Fibroblast of lung (primary cell): Measurements from ENCODE around the gene GDI2. TPM values are rescaled to one million over a fixed set of nuclear protein-coding genes. Genes with fewer than 3 reads are reported as not detected.

Experiments used
- DNase-seq, 2 donors: peaks; one replicate each; pipeline versions ENCODE4 v3.0.0 to v3.0.0-alpha.2; 2010; ENCODE audit warnings: low read depth in 2 of 2
- H2AFZ ChIP-seq: 2 replicates; pipeline ENCODE4 v1.5.1; 2012; ENCODE audit warnings: low read length, control low read depth, inconsistent platforms
- H3K27ac ChIP-seq: 2 replicates; pipeline ENCODE4 v1.5.1; 2011; ENCODE audit warnings: low read length, control low read depth; ENCODE audit not compliant: insufficient read depth
- H3K27me3 ChIP-seq: 2 replicates; pipeline ENCODE4 v1.5.1; 2011; ENCODE audit warnings: mild to moderate bottlenecking, low read length; ENCODE audit not compliant: control insufficient read depth, insufficient read depth
- H3K36me3 ChIP-seq: 2 replicates; pipeline ENCODE4 v1.5.1; 2011; ENCODE audit warnings: low read length; ENCODE audit not compliant: control insufficient read depth, insufficient read depth
- H3K4me1 ChIP-seq: 2 replicates; pipeline ENCODE4 v1.5.1; 2011; ENCODE audit warnings: low read length; ENCODE audit not compliant: control insufficient read depth, insufficient read depth; ENCODE audit errors: extremely low read depth
- H3K4me2 ChIP-seq: 2 replicates; pipeline ENCODE4 v1.5.1; 2011; ENCODE audit warnings: low read length, control low read depth; ENCODE audit not compliant: insufficient read depth; ENCODE audit errors: extremely low read depth
- H3K4me3 ChIP-seq, 4 experiments: fragments of 200-600 bp in 1 of 4; sonication (generic) in 1 of 4; replicated peaks in 1 of 4; 2 replicates each; pipeline ENCODE4 v1.5.1; 2011 to 2016; ENCODE audit warnings: low read length in 4 of 4, low read depth in 3 of 4, mild to moderate bottlenecking in 3 of 4, control low read depth in 2 of 4, inconsistent platforms in 1 of 4, mixed read lengths in 1 of 4; ENCODE audit not compliant: insufficient read depth in 1 of 4; ENCODE audit errors: control extremely low read depth in 1 of 4
- H3K79me2 ChIP-seq: 2 replicates; pipeline ENCODE4 v1.5.1; 2012; ENCODE audit warnings: mild to moderate bottlenecking, low read length, inconsistent platforms; ENCODE audit not compliant: control insufficient read depth, insufficient read depth
- H3K9ac ChIP-seq: 2 replicates; pipeline ENCODE4 v1.5.1; 2011; ENCODE audit warnings: mild to moderate bottlenecking, low read length, control low read depth; ENCODE audit not compliant: insufficient read depth
- H3K9me3 ChIP-seq: 2 replicates; pipeline ENCODE4 v1.5.1; 2012; ENCODE audit warnings: low read depth, low read length; ENCODE audit not compliant: control insufficient read depth, insufficient read depth
- H4K20me1 ChIP-seq: 2 replicates; pipeline ENCODE4 v1.5.1; 2011; ENCODE audit warnings: low read length; ENCODE audit not compliant: control insufficient read depth, insufficient read depth; ENCODE audit errors: extremely low read depth
- CTCF ChIP-seq, 2 donors: IDR thresholded peaks in 1 of 2; conservative IDR thresholded peaks in 1 of 2; 1 replicate in 1 of 2; 2 replicates in 1 of 2; pipeline ENCODE4 v1.5.1; 2011 to 2012; ENCODE audit warnings: low read length in 2 of 2, control low read depth in 1 of 2, inconsistent platforms in 1 of 2, low read depth in 1 of 2, mild to moderate bottlenecking in 1 of 2
- EZH2 ChIP-seq: IDR thresholded peaks from 2 replicates; pipeline ENCODE4 v1.5.1; 2012; ENCODE audit warnings: low read length, control low read depth, mild to moderate bottlenecking; ENCODE audit errors: missing control alignments
- polyA minus RNA-seq: library from RNA; depleted of rRNA, polyadenylated mRNA; stranded (reverse); fragments of >200 nt; gene quantifications from 2 replicates; pipeline ENCODE4 v1.2.3, GENCODE V29; 2011; ENCODE audit warnings: low replicate concordance
- polyA plus RNA-seq, 2 donors: library from polyadenylated mRNA; depleted of rRNA in 1 of 2; stranded (reverse) in 1 of 2; unstranded in 1 of 2; fragments of >200 nt; gene quantifications; 2 replicates each; pipeline ENCODE4 v1.2.1, GENCODE V29; 2011 to 2012; ENCODE audit warnings: missing spikeins in 1 of 2
- total RNA-seq: library from RNA; depleted of rRNA; stranded (reverse); fragments of >200 nt; gene quantifications from 2 replicates; pipeline ENCODE4 v1.2.1, GENCODE V29; 2014

GDI2 gene
- total RNA-seq (474 and 483 TPM in 2 replicates), polyA plus RNA-seq (287 and 291 TPM in 2 replicates), polyA minus RNA-seq (29.3 and 36.2 TPM in 2 replicates)
- polyA plus RNA-seq (2012): 212 and 215 TPM in 2 replicates

- H3K36me3 ChIP-seq: no peaks in the 10 kb centered on the region
- H3K4me1 ChIP-seq: no peaks in the 10 kb centered on the region
- no peak for TF ChIP-seq EZH2
- no peak for TF ChIP-seq CTCF (conservative IDR thresholded peaks at IDR 0.05 in 1 of 2, IDR thresholded peaks at IDR 0.05 in 1 of 2; ENCODE audit: low read depth in 1 of 2, low read length in 2 of 2)
Observed at GRCh38 chr10:5813341-5814109, at the start of gene GDI2. Gene GDI2 (minus strand): TSS chr10:5813434. CDS start chr10:5813258, 176 bp downstream.

GRCh38 chr10:5862360-5862961 lies 49.2 kb upstream of the GDI2 start:
- no peak overlapping the region for H3K9ac ChIP-seq
- no peaks in the 10 kb centered on the region for H3K79me2 ChIP-seq
- peak overlapping the region; percentile 69 for H3K27ac ChIP-seq
- no peaks in the 10 kb centered on the region for H4K20me1 ChIP-seq
- TF ChIP-seq CTCF (conservative IDR thresholded peaks at IDR 0.05 in 1 of 2, IDR thresholded peaks at IDR 0.05 in 1 of 2; ENCODE audit: low read depth in 1 of 2, low read length in 2 of 2) (no peak), EZH2 (no peak)
- H3K4me3 ChIP-seq: no peak overlapping the region
- H2AFZ ChIP-seq: no peak overlapping the region
- H3K36me3 ChIP-seq: no peaks in the 10 kb centered on the region
- no peak for DNase-seq
- H3K9me3 ChIP-seq: no peaks in the 10 kb centered on the region
- no peak overlapping the region for H3K4me2 ChIP-seq
- H3K27me3 ChIP-seq: no peaks in the 10 kb centered on the region
- H3K4me1 ChIP-seq: peaks cover 6% of the 10 kb centered on the region

More at GRCh38 chr10:5813341-5814109, at the start of gene GDI2:
- H4K20me1 ChIP-seq: peaks cover 5% of the 10 kb centered on the region
- H3K9me3 ChIP-seq: no peaks in the 10 kb centered on the region
- H3K4me3 ChIP-seq: peak within 1 kb of the TSS; percentile 59 to 99 (median 92)
- DNase-seq: peak; percentile 93 to 96
- peak within 1 kb of the TSS; percentile 70 for H2AFZ ChIP-seq
- H3K27ac ChIP-seq: peak within 1 kb of the TSS; percentile 96
- H3K27me3 ChIP-seq: no peaks in the 10 kb centered on the region
- H3K4me2 ChIP-seq: peak within 1 kb of the TSS; percentile 99
- peaks cover 47% of the 10 kb centered on the region for H3K79me2 ChIP-seq
- H3K9ac ChIP-seq: peak within 1 kb of the TSS; percentile 97

GRCh38 chr10:5860066-5860465 lies 46.8 kb upstream of the GDI2 start:
- no peak for TF ChIP-seq CTCF (conservative IDR thresholded peaks at IDR 0.05 in 1 of 2, IDR thresholded peaks at IDR 0.05 in 1 of 2; ENCODE audit: low read depth in 1 of 2, low read length in 2 of 2)
- TF ChIP-seq EZH2: no peak
- Histone ChIP-seq H3K27me3 (no peaks in the 10 kb centered on the region), H3K4me1 (peaks cover 6% of the 10 kb centered on the region), H2AFZ (peak overlapping the region; percentile 14), H3K79me2 (no peaks in the 10 kb centered on the region), H3K27ac (no peak overlapping the region), H3K36me3 (no peaks in the 10 kb centered on the region), H3K9ac (no peak overlapping the region), H4K20me1 (no peaks in the 10 kb centered on the region), H3K4me3 (no peak overlapping the region), H3K9me3 (no peaks in the 10 kb centered on the region), H3K4me2 (peak overlapping the region; percentile 56)
- DNase-seq: no peak
